ENCODE measurements around the gene SRL.

Gene SRL

GRCh38 chr16:4208341-4208751 is 33.5 kb downstream of the SRL start:
- H3K4me3 ChIP-seq = no peak overlapping the region
- H3K27me3 ChIP-seq (ENCODE audit: low read depth) = no peaks in the 10 kb centered on the region
- no peaks in the 10 kb centered on the region for H3K9me3 ChIP-seq
- no peaks in the 10 kb centered on the region for H3K36me3 ChIP-seq (replicated peaks)
- in situ Hi-C loops (cut with MboI; ENCODE audit: low sequenced_read_pairs) = no loop called here
- H3K4me1 ChIP-seq = no peaks in the 10 kb centered on the region
- DNase-seq (ENCODE audit: low spot score in 2 of 2) = no peak

GRCh38 chr16:4207683-4208340 is 34.1 kb downstream of the SRL start:
- in situ Hi-C loops (cut with MboI; ENCODE audit: low sequenced_read_pairs) = no loop called here
- H3K4me1 ChIP-seq = no peaks in the 10 kb centered on the region
- H3K9me3 ChIP-seq = no peaks in the 10 kb centered on the region
- no peak overlapping the region for H3K4me3 ChIP-seq
- DNase-seq (ENCODE audit: low spot score in 2 of 2) = no peak
- H3K36me3 ChIP-seq (replicated peaks) = no peaks in the 10 kb centered on the region
- H3K27me3 ChIP-seq (ENCODE audit: low read depth) = no peaks in the 10 kb centered on the region

GRCh38 chr16:4207229-4207628 is 34.7 kb downstream of the SRL start:
- DNase-seq (ENCODE audit: low spot score in 2 of 2) = no peak
- no peaks in the 10 kb centered on the region for H3K4me1 ChIP-seq
- in situ Hi-C loops (cut with MboI; ENCODE audit: low sequenced_read_pairs) = no loop called here
- no peaks in the 10 kb centered on the region for H3K9me3 ChIP-seq
- no peak overlapping the region for H3K4me3 ChIP-seq
- H3K27me3 ChIP-seq (ENCODE audit: low read depth) = no peaks in the 10 kb centered on the region
- no peaks in the 10 kb centered on the region for H3K36me3 ChIP-seq (replicated peaks)

GRCh38 chr16:4206680-4207079 is 35.2 kb downstream of the SRL start:
- in situ Hi-C loops (cut with MboI; ENCODE audit: low sequenced_read_pairs) = no loop called here
- no peaks in the 10 kb centered on the region for H3K9me3 ChIP-seq
- H3K4me1 ChIP-seq = no peaks in the 10 kb centered on the region
- H3K36me3 ChIP-seq (replicated peaks) = no peaks in the 10 kb centered on the region
- H3K4me3 ChIP-seq = no peak overlapping the region
- no peak for DNase-seq (ENCODE audit: low spot score in 2 of 2)
- no peaks in the 10 kb centered on the region for H3K27me3 ChIP-seq (ENCODE audit: low read depth)

- Histone ChIP-seq H3K4me1 (no peaks in the 10 kb centered on the region), H3K9me3 (no peaks in the 10 kb centered on the region), H3K27me3 (ENCODE audit: low read depth) (no peaks in the 10 kb centered on the region), H3K36me3 (replicated peaks) (no peaks in the 10 kb centered on the region), H3K4me3 (no peak overlapping the region)
- in situ Hi-C loops (cut with MboI; ENCODE audit: low sequenced_read_pairs) = no loop called here
- no peak for DNase-seq (ENCODE audit: low spot score in 2 of 2)
Measured at GRCh38 chr16:4205971-4206370, 35.9 kb downstream of the SRL start.

- H3K36me3 ChIP-seq (replicated peaks) = no peaks in the 10 kb centered on the region
- no peaks in the 10 kb centered on the region for H3K27me3 ChIP-seq (ENCODE audit: low read depth)
- H3K4me1 ChIP-seq = no peaks in the 10 kb centered on the region
- no peak overlapping the region for H3K4me3 ChIP-seq
- no peaks in the 10 kb centered on the region for H3K9me3 ChIP-seq
- in situ Hi-C loops (cut with MboI; ENCODE audit: low sequenced_read_pairs) = no loop called here
- no peak for DNase-seq (ENCODE audit: low spot score in 2 of 2)
Measured at GRCh38 chr16:4204521-4204920, 37.4 kb downstream of the SRL start.

GRCh38 chr16:4203748-4204147 is 38.1 kb downstream of the SRL start:
- in situ Hi-C loops (cut with MboI; ENCODE audit: low sequenced_read_pairs) = no loop called here
- no peaks in the 10 kb centered on the region for H3K27me3 ChIP-seq (ENCODE audit: low read depth)
- no peak overlapping the region for H3K4me3 ChIP-seq
- no peak for DNase-seq (ENCODE audit: low spot score in 2 of 2)
- no peaks in the 10 kb centered on the region for H3K4me1 ChIP-seq
- H3K9me3 ChIP-seq = no peaks in the 10 kb centered on the region
- no peaks in the 10 kb centered on the region for H3K36me3 ChIP-seq (replicated peaks)

GRCh38 chr16:4202615-4203345 is 39.1 kb downstream of the SRL start:
- no peaks in the 10 kb centered on the region for H3K9me3 ChIP-seq
- in situ Hi-C loops (cut with MboI; ENCODE audit: low sequenced_read_pairs) = no loop called here
- no peaks in the 10 kb centered on the region for H3K4me1 ChIP-seq
- H3K27me3 ChIP-seq (ENCODE audit: low read depth) = no peaks in the 10 kb centered on the region
- H3K36me3 ChIP-seq (replicated peaks) = no peaks in the 10 kb centered on the region
- H3K4me3 ChIP-seq = no peak overlapping the region
- no peak for DNase-seq (ENCODE audit: low spot score in 2 of 2)

GRCh38 chr16:4200781-4201137 is 41.1 kb downstream of the SRL start:
- no peak overlapping the region for H3K4me3 ChIP-seq
- no peaks in the 10 kb centered on the region for H3K4me1 ChIP-seq
- in situ Hi-C loops (cut with MboI; ENCODE audit: low sequenced_read_pairs) = no loop called here
- H3K36me3 ChIP-seq (replicated peaks) = no peaks in the 10 kb centered on the region
- no peaks in the 10 kb centered on the region for H3K27me3 ChIP-seq (ENCODE audit: low read depth)
- no peak for DNase-seq (ENCODE audit: low spot score in 2 of 2)
- H3K9me3 ChIP-seq = no peaks in the 10 kb centered on the region

- peak; percentile 27 to 80 for DNase-seq (ENCODE audit: low spot score in 2 of 2)
- Histone ChIP-seq H3K9me3 (no peaks in the 10 kb centered on the region), H3K36me3 (replicated peaks) (no peaks in the 10 kb centered on the region), H3K27me3 (ENCODE audit: low read depth) (no peaks in the 10 kb centered on the region), H3K4me1 (no peaks in the 10 kb centered on the region), H3K4me3 (no peak overlapping the region)
- in situ Hi-C loops (cut with MboI; ENCODE audit: low sequenced_read_pairs) = loop anchor here (10.0 kb wide), 1 partner anchor 135 kb away; no protein-coding TSS in a partner anchor
Measured at GRCh38 chr16:4200000-4200780, 41.7 kb downstream of the SRL start.

GRCh38 chr16:4198816-4199215 is 43.1 kb downstream of the SRL start:
- Histone ChIP-seq H3K36me3 (replicated peaks) (no peaks in the 10 kb centered on the region), H3K9me3 (no peaks in the 10 kb centered on the region), H3K4me3 (no peak overlapping the region), H3K27me3 (ENCODE audit: low read depth) (no peaks in the 10 kb centered on the region), H3K4me1 (no peaks in the 10 kb centered on the region)
- in situ Hi-C loops (cut with MboI; ENCODE audit: low sequenced_read_pairs) = loop anchor here (10.0 kb wide), 1 partner anchor 136 kb away; no protein-coding TSS in a partner anchor
- DNase-seq (ENCODE audit: low spot score in 2 of 2) = no peak

GRCh38 chr16:4194661-4195060 is 47.2 kb downstream of the SRL start:
- Histone ChIP-seq H3K36me3 (replicated peaks) (no peaks in the 10 kb centered on the region), H3K9me3 (no peaks in the 10 kb centered on the region), H3K4me3 (no peak overlapping the region), H3K4me1 (no peaks in the 10 kb centered on the region), H3K27me3 (ENCODE audit: low read depth) (no peaks in the 10 kb centered on the region)
- in situ Hi-C loops (cut with MboI; ENCODE audit: low sequenced_read_pairs) = loop anchor here (10.0 kb wide), 1 partner anchor 140 kb away; no protein-coding TSS in a partner anchor
- no peak for DNase-seq (ENCODE audit: low spot score in 2 of 2)

- in situ Hi-C loops (cut with MboI; ENCODE audit: low sequenced_read_pairs) = loop anchor here (10.0 kb wide), 1 partner anchor 141 kb away; no protein-coding TSS in a partner anchor
- no peaks in the 10 kb centered on the region for H3K9me3 ChIP-seq
- no peak overlapping the region for H3K4me3 ChIP-seq
- no peaks in the 10 kb centered on the region for H3K4me1 ChIP-seq
- no peaks in the 10 kb centered on the region for H3K27me3 ChIP-seq (ENCODE audit: low read depth)
- DNase-seq (ENCODE audit: low spot score in 2 of 2) = no peak
- no peaks in the 10 kb centered on the region for H3K36me3 ChIP-seq (replicated peaks)
Measured at GRCh38 chr16:4193920-4194319, 48.0 kb downstream of the SRL start.

GRCh38 chr16:4192206-4192605 is 49.7 kb downstream of the SRL start:
- in situ Hi-C loops (cut with MboI; ENCODE audit: low sequenced_read_pairs) = loop anchor here (10.0 kb wide), 1 partner anchor 143 kb away; no protein-coding TSS in a partner anchor
- H3K4me1 ChIP-seq = no peaks in the 10 kb centered on the region

More at GRCh38 chr16:4192206-4192605, 49.7 kb downstream of the SRL start:
- no peaks in the 10 kb centered on the region for H3K36me3 ChIP-seq (replicated peaks)
- H3K4me3 ChIP-seq = no peak overlapping the region
- DNase-seq (ENCODE audit: low spot score in 2 of 2) = no peak
- H3K27me3 ChIP-seq (ENCODE audit: low read depth) = no peaks in the 10 kb centered on the region
- H3K9me3 ChIP-seq = no peaks in the 10 kb centered on the region

Data from HAP-1 (cell line).